Renal pelvis (tissue), 4 donors: Measurements from ENCODE around the gene NOVA2. TPM values are rescaled to one million over a fixed set of nuclear protein-coding genes. Genes with fewer than 3 reads are reported as not detected.

Experiments used
- DNase-seq: peaks from one replicate; pipeline ENCODE4 v3.0.0-alpha.2; 2013
- polyA plus RNA-seq, 3 donors: library from polyadenylated mRNA; unstranded; fragments of 120-200 nt; gene quantifications; one replicate each; pipeline ENCODE4 v1.2.1, GENCODE V29; 2013; ENCODE audit not compliant: insufficient read length in 3 of 3

The NOVA2 gene
- polyA plus RNA-seq, 3 donors, result 3.6 to 5.3 (median 4.4) TPM

GRCh38 chr19:45967246-45967645 is 6.4 kb downstream of the NOVA2 start:
- DNase-seq, result no peak

- no peak for DNase-seq
Measured at GRCh38 chr19:45962021-45962420, 11.6 kb downstream of the NOVA2 start.

- no peak for DNase-seq
Measured at GRCh38 chr19:45960595-45961235, 12.9 kb downstream of the NOVA2 start.

- DNase-seq, result no peak
Measured at GRCh38 chr19:45959517-45960025, 14.1 kb downstream of the NOVA2 start.

- no peak for DNase-seq
Measured at GRCh38 chr19:45958769-45959516, 14.7 kb downstream of the NOVA2 start.

- DNase-seq, result no peak
Measured at GRCh38 chr19:45958320-45958719, 15.3 kb downstream of the NOVA2 start.

GRCh38 chr19:45955905-45956608 is 17.6 kb downstream of the NOVA2 start:
- no peak for DNase-seq

GRCh38 chr19:45954156-45954555 is 19.5 kb downstream of the NOVA2 start:
- no peak for DNase-seq

GRCh38 chr19:45953676-45954075 is 20.0 kb downstream of the NOVA2 start:
- no peak for DNase-seq

GRCh38 chr19:45952686-45953505 is 20.8 kb downstream of the NOVA2 start:
- peak; percentile 69 for DNase-seq

GRCh38 chr19:45952341-45952685 is 21.4 kb downstream of the NOVA2 start:
- no peak for DNase-seq

GRCh38 chr19:45947926-45948325 is 25.7 kb downstream of the NOVA2 start:
- no peak for DNase-seq

GRCh38 chr19:45940515-45940805 is 33.2 kb downstream of the NOVA2 start:
- DNase-seq, result no peak

GRCh38 chr19:45939792-45940514 is 33.7 kb downstream of the NOVA2 start:
- no peak for DNase-seq

- DNase-seq, result no peak
Measured at GRCh38 chr19:45938733-45939319, 34.8 kb downstream of the NOVA2 start.

GRCh38 chr19:45935267-45935666 is 38.4 kb downstream of the NOVA2 start:
- no peak for DNase-seq

- DNase-seq, result no peak
Measured at GRCh38 chr19:45934551-45935230, 39.0 kb downstream of the NOVA2 start.

- no peak for DNase-seq
Measured at GRCh38 chr19:45933759-45934158, 39.9 kb downstream of the NOVA2 start.

GRCh38 chr19:45931055-45931454 is 42.6 kb downstream of the NOVA2 start:
- DNase-seq, result no peak

GRCh38 chr19:45929247-45929646 is 44.4 kb downstream of the NOVA2 start:
- DNase-seq, result no peak
